Activated CD8-positive, alpha-beta memory T cell treated with anti-CD3 and anti-CD28 coated beads, Interleukin-2, amount 50 U/mL, for 4 hours (primary cell): ENCODE data around the gene COL19A1.
"Not testable (repeated sequence)": the region's sequence is repeated elsewhere in the genome, so short reads cannot be mapped to it uniquely, and the experiment has no call there.

Experiments used
- DNase-seq: peaks from one replicate; pipeline ENCODE4 v3.0.0-alpha.2; 2020

Gene COL19A1

GRCh38 chr6:69866351-69866769 lies at the start of gene COL19A1:
TSS of gene COL19A1 (plus strand) at chr6:69866556. CDS start at chr6:69879568, 13,012 bp downstream.
- DNase-seq = peak; percentile 31

- DNase-seq = no peak
Observed at GRCh38 chr6:69816569-69816968, 49.8 kb upstream of the COL19A1 start.

- no peak for DNase-seq
Observed at GRCh38 chr6:69817358-69817757, 49.0 kb upstream of the COL19A1 start.

GRCh38 chr6:69818223-69818930 lies 48.0 kb upstream of the COL19A1 start:
- no peak for DNase-seq

- DNase-seq = no peak
Observed at GRCh38 chr6:69819138-69819537, 47.2 kb upstream of the COL19A1 start.

GRCh38 chr6:69820018-69820417 lies 46.3 kb upstream of the COL19A1 start:
- no peak for DNase-seq

- DNase-seq = no peak
Observed at GRCh38 chr6:69820438-69820837, 45.9 kb upstream of the COL19A1 start.

GRCh38 chr6:69824355-69824754 lies 42.0 kb upstream of the COL19A1 start:
- DNase-seq = not testable (repeated sequence)

- no peak for DNase-seq
Observed at GRCh38 chr6:69825904-69826303, 40.5 kb upstream of the COL19A1 start.

- DNase-seq = no peak
Observed at GRCh38 chr6:69827276-69827893, 39.0 kb upstream of the COL19A1 start.

GRCh38 chr6:69832558-69832957 lies 33.8 kb upstream of the COL19A1 start:
- DNase-seq = no peak

- DNase-seq = no peak
Observed at GRCh38 chr6:69835414-69836179, 30.8 kb upstream of the COL19A1 start.

- no peak for DNase-seq
Observed at GRCh38 chr6:69841862-69842261, 24.5 kb upstream of the COL19A1 start.

GRCh38 chr6:69843189-69843588 lies 23.2 kb upstream of the COL19A1 start:
- DNase-seq = no peak

GRCh38 chr6:69846312-69846711 lies 20.0 kb upstream of the COL19A1 start:
- no peak for DNase-seq

- DNase-seq = no peak
Observed at GRCh38 chr6:69846770-69847491, 19.4 kb upstream of the COL19A1 start.

- DNase-seq = no peak
Observed at GRCh38 chr6:69847492-69847788, 18.9 kb upstream of the COL19A1 start.

- DNase-seq = no peak
Observed at GRCh38 chr6:69848552-69848951, 17.8 kb upstream of the COL19A1 start.

GRCh38 chr6:69852706-69853105 lies 13.7 kb upstream of the COL19A1 start:
- no peak for DNase-seq

- no peak for DNase-seq
Observed at GRCh38 chr6:69861986-69862385, 4.4 kb upstream of the COL19A1 start.

GRCh38 chr6:69863766-69864165 lies 2.6 kb upstream of the COL19A1 start:
- no peak for DNase-seq

GRCh38 chr6:69865126-69865525 lies 1.2 kb upstream of the COL19A1 start:
- DNase-seq = no peak
